Neuronal stem cell (in vitro differentiated cells): ENCODE data around the gene KDM4B. TPM values are rescaled to one million over a fixed set of nuclear protein-coding genes. Genes with fewer than 3 reads are reported as not detected.

Experiments
- DNase-seq: peaks from one replicate; pipeline ENCODE4 v3.0.0-alpha.2; 2013; ENCODE audit warnings: low spot score
- H2AFZ ChIP-seq: one replicate; pipeline ENCODE4 v1.6.1; 2013; ENCODE audit warnings: mild to moderate bottlenecking, low read length, inconsistent platforms
- H2AK5ac ChIP-seq: 2 replicates; pipeline ENCODE4 v1.6.1; 2013; ENCODE audit warnings: low read depth, mild to moderate bottlenecking, inconsistent platforms, low read length, moderate library complexity, mixed read lengths
- H2BK120ac ChIP-seq: 2 replicates; pipeline ENCODE4 v1.6.1; 2013; ENCODE audit warnings: low read depth, mild to moderate bottlenecking, inconsistent platforms, low read length, moderate library complexity, mixed read lengths
- H2BK12ac ChIP-seq: one replicate; pipeline ENCODE4 v1.6.1; 2013; ENCODE audit warnings: low read length, inconsistent platforms
- H2BK15ac ChIP-seq: 2 replicates; pipeline ENCODE4 v1.6.1; 2013; ENCODE audit warnings: mild to moderate bottlenecking, low read length, inconsistent platforms, mixed read lengths
- H2BK5ac ChIP-seq: one replicate; pipeline ENCODE4 v1.6.1; 2013; ENCODE audit warnings: inconsistent platforms, mild to moderate bottlenecking, low read length, moderate library complexity
- H3K14ac ChIP-seq: one replicate; pipeline ENCODE4 v1.6.1; 2013; ENCODE audit warnings: low read length, inconsistent platforms
- H3K18ac ChIP-seq: 2 replicates; pipeline ENCODE4 v1.6.1; 2013; ENCODE audit warnings: low read length, inconsistent platforms
- H3K23ac ChIP-seq: 2 replicates; pipeline ENCODE4 v1.6.1; 2013; ENCODE audit warnings: low read depth, mild to moderate bottlenecking, mixed read lengths, low read length, inconsistent platforms; ENCODE audit not compliant: poor library complexity
- H3K27ac ChIP-seq: replicated peaks from 3 replicates; pipeline ENCODE4 v1.5.1; 2013; ENCODE audit warnings: low read length, inconsistent platforms
- H3K27me3 ChIP-seq, 3 experiments: 2 replicates each; pipeline ENCODE4 v1.6.1; 2013; ENCODE audit warnings: low read length in 3 of 3, mild to moderate bottlenecking in 2 of 3, inconsistent platforms in 1 of 3, low read depth in 1 of 3, mixed read lengths in 1 of 3, moderate library complexity in 1 of 3; ENCODE audit not compliant: control insufficient read depth in 3 of 3, insufficient read depth in 3 of 3
- H3K36me3 ChIP-seq, 2 donors: replicated peaks in 1 of 2; 2 replicates each; pipeline ENCODE4 v1.6.1; 2013; ENCODE audit warnings: low read length in 2 of 2; ENCODE audit not compliant: control insufficient read depth in 2 of 2, insufficient read depth in 2 of 2
- H3K4ac ChIP-seq: 2 replicates; pipeline ENCODE4 v1.6.1; 2013; ENCODE audit warnings: inconsistent platforms, mild to moderate bottlenecking, low read length, moderate library complexity
- H3K4me1 ChIP-seq, 2 donors: 1 replicate in 1 of 2; 2 replicates in 1 of 2; pipeline ENCODE4 v1.6.1; 2013; ENCODE audit warnings: low read length in 2 of 2, low read depth in 1 of 2; ENCODE audit not compliant: control insufficient read depth in 2 of 2, insufficient read depth in 1 of 2
- H3K4me2 ChIP-seq: one replicate; pipeline ENCODE4 v1.6.1; 2013; ENCODE audit warnings: mild to moderate bottlenecking, low read length, inconsistent platforms; ENCODE audit not compliant: insufficient read depth, poor library complexity, severe bottlenecking
- H3K4me3 ChIP-seq, 2 donors: 2 replicates each; pipeline ENCODE4 v1.5.1; 2013; ENCODE audit warnings: low read length in 2 of 2, mild to moderate bottlenecking in 2 of 2, inconsistent platforms in 1 of 2, moderate library complexity in 1 of 2
- H3K79me1 ChIP-seq: one replicate; pipeline ENCODE4 v1.6.1; 2013; ENCODE audit warnings: low read depth, mild to moderate bottlenecking, inconsistent platforms, low read length, moderate library complexity
- H3K9ac ChIP-seq: one replicate; pipeline ENCODE4 v1.6.1; 2013; ENCODE audit warnings: mild to moderate bottlenecking, low read depth, low read length, inconsistent platforms; ENCODE audit not compliant: poor library complexity
- H3K9me3 ChIP-seq, 2 donors: replicated peaks in 1 of 2; 2 replicates each; pipeline versions ENCODE3 to v1.6.1; 2013; ENCODE audit warnings: low read length in 2 of 2, mild to moderate bottlenecking in 2 of 2, inconsistent platforms in 1 of 2, low read depth in 1 of 2, mixed read lengths in 1 of 2, moderate library complexity in 1 of 2; ENCODE audit not compliant: control insufficient read depth in 2 of 2, insufficient read depth in 1 of 2
- H4K8ac ChIP-seq: one replicate; pipeline ENCODE4 v1.6.1; 2013; ENCODE audit warnings: low read depth, mild to moderate bottlenecking, inconsistent platforms, low read length, moderate library complexity
- H4K91ac ChIP-seq: one replicate; pipeline ENCODE4 v1.6.1; 2013; ENCODE audit warnings: low read length, low read depth, mild to moderate bottlenecking, inconsistent platforms; ENCODE audit not compliant: poor library complexity
- WGBS, 2 donors: extraction: QIAGEN DNeasy Blood & Tissue Kit; methylation state at CpG; one replicate each; pipeline ENCODE4 v1.1.7; 2013; ENCODE audit warnings: missing lambda C conversion rate in 2 of 2, mixed read lengths in 1 of 2; ENCODE audit not compliant: insufficient read length in 2 of 2, insufficient replicate concordance in 1 of 2; ENCODE audit errors: extremely low coverage in 2 of 2; 5-methylcytosine and 5-hydroxymethylcytosine counted together
- polyA plus RNA-seq, 2 experiments: library from polyadenylated mRNA; stranded (reverse); fragments of 200-250 nt; gene quantifications; one replicate each; pipeline ENCODE4 v1.2.3, GENCODE V29; 2013

The KDM4B gene
- polyA plus RNA-seq (2013, experiment 1 of 2), result 17.8 TPM
- polyA plus RNA-seq (2013, experiment 2 of 2), result 18.4 TPM

- H3K4me1 ChIP-seq, result peaks cover 15 to 17% of the 10 kb centered on the region in 2 donors
- no peak within 1 kb of the TSS for H4K8ac ChIP-seq
- H3K23ac ChIP-seq, result peak within 1 kb of the TSS; percentile 82
- peak within 1 kb of the TSS; percentile 64 to 93 for H3K4me3 ChIP-seq
- peak within 1 kb of the TSS; percentile 83 for H3K4me2 ChIP-seq
- H3K36me3 ChIP-seq, result peaks cover 0 to 14% of the 10 kb centered on the region in 2 donors
- peak within 1 kb of the TSS; percentile 78 for H3K9ac ChIP-seq
- peak within 1 kb of the TSS; percentile 44 for H3K14ac ChIP-seq
- no peaks in the 10 kb centered on the region for H3K9me3 ChIP-seq
- DNase-seq, result peak; percentile 100
- H2AFZ ChIP-seq, result peak within 1 kb of the TSS; percentile 79
- no peak within 1 kb of the TSS for H3K27ac ChIP-seq
- H2AK5ac ChIP-seq, result peak within 1 kb of the TSS; percentile 63
- H3K4ac ChIP-seq, result no peak within 1 kb of the TSS
- no peaks in the 10 kb centered on the region for H3K27me3 ChIP-seq
- H2BK15ac ChIP-seq, result no peak within 1 kb of the TSS
- no CpG with 5 or more reads among the region's 96 CpGs for WGBS, 2 donors
- no peak within 1 kb of the TSS for H2BK5ac ChIP-seq
- no peak within 1 kb of the TSS for H2BK120ac ChIP-seq
- peak within 1 kb of the TSS; percentile 90 for H3K18ac ChIP-seq
- no peak within 1 kb of the TSS for H2BK12ac ChIP-seq
- no peak within 1 kb of the TSS for H4K91ac ChIP-seq
- H3K79me1 ChIP-seq, result peaks cover 14% of the 10 kb centered on the region
These were observed at the start of gene KDM4B for GRCh38 chr19:4968462-4969291. Gene KDM4B (plus strand): TSS chr19:4969113. CDS start chr19:5032891, 63,778 bp downstream.

- peaks cover 23% of the 10 kb centered on the region for H3K79me1 ChIP-seq
- H3K27ac ChIP-seq, result no peak overlapping the region
- no peak overlapping the region for H3K23ac ChIP-seq
- peaks cover 0 to 3% of the 10 kb centered on the region in 2 donors for H3K9me3 ChIP-seq
- H3K18ac ChIP-seq, result no peak overlapping the region
- H4K91ac ChIP-seq, result no peak overlapping the region
- H3K4me3 ChIP-seq, result peak overlapping the region in 1 of 2 donors; percentile 15
- no peak overlapping the region for H4K8ac ChIP-seq
- peak overlapping the region; percentile 6 for H3K14ac ChIP-seq
- H3K36me3 ChIP-seq, result peaks cover 26 to 73% of the 10 kb centered on the region in 2 donors
- H3K4ac ChIP-seq, result no peak overlapping the region
- no CpG with 5 or more reads among the region's 22 CpGs for WGBS, 2 donors
- DNase-seq, result no peak
- H3K4me1 ChIP-seq, result no peaks in the 10 kb centered on the region
- no peak overlapping the region for H3K4me2 ChIP-seq
- no peak overlapping the region for H2BK15ac ChIP-seq
- no peaks in the 10 kb centered on the region for H3K27me3 ChIP-seq
- H2BK12ac ChIP-seq, result peak overlapping the region; percentile 84
- no peak overlapping the region for H3K9ac ChIP-seq
- no peak overlapping the region for H2BK120ac ChIP-seq
- no peak overlapping the region for H2AFZ ChIP-seq
- peak overlapping the region; percentile 39 for H2BK5ac ChIP-seq
- H2AK5ac ChIP-seq, result no peak overlapping the region
These were observed 46.2 kb upstream of the KDM4B start for GRCh38 chr19:4922530-4923275.

GRCh38 chr19:4923276-4923747 lies 45.6 kb upstream of the KDM4B start:
- Histone ChIP-seq H2AK5ac (no peak overlapping the region), H3K4ac (no peak overlapping the region), H3K18ac (peak overlapping the region; percentile 64), H3K4me1 (no peaks in the 10 kb centered on the region), H4K8ac (no peak overlapping the region), H3K27me3 (no peaks in the 10 kb centered on the region), H2AFZ (no peak overlapping the region), H3K23ac (no peak overlapping the region), H3K14ac (peak overlapping the region; percentile 71), H3K9ac (no peak overlapping the region), H3K79me1 (peaks cover 24% of the 10 kb centered on the region), H3K36me3 (peaks cover 27 to 76% of the 10 kb centered on the region in 2 donors), H3K27ac (no peak overlapping the region), H4K91ac (no peak overlapping the region), H2BK12ac (peak overlapping the region; percentile 16), H2BK5ac (peak overlapping the region; percentile 39), H3K4me2 (no peak overlapping the region), H3K4me3 (peak overlapping the region in 1 of 2 donors; percentile 36), H2BK120ac (no peak overlapping the region), H3K9me3 (peaks cover 0 to 3% of the 10 kb centered on the region in 2 donors), H2BK15ac (no peak overlapping the region)
- no peak for DNase-seq
- WGBS, 2 donors, result no CpG with 5 or more reads among the region's 21 CpGs

GRCh38 chr19:4929186-4929585 lies 39.7 kb upstream of the KDM4B start:
- Histone ChIP-seq H2AFZ (no peak overlapping the region), H4K91ac (no peak overlapping the region), H2BK5ac (no peak overlapping the region), H2AK5ac (no peak overlapping the region), H3K9me3 (peaks cover 0 to 3% of the 10 kb centered on the region in 2 donors), H3K14ac (no peak overlapping the region), H2BK12ac (no peak overlapping the region), H3K4ac (no peak overlapping the region), H3K18ac (no peak overlapping the region), H3K27ac (no peak overlapping the region), H2BK15ac (no peak overlapping the region), H3K4me2 (no peak overlapping the region), H2BK120ac (no peak overlapping the region), H3K23ac (peak overlapping the region; percentile 80), H3K27me3 (no peaks in the 10 kb centered on the region), H3K79me1 (peaks cover 15% of the 10 kb centered on the region), H3K9ac (no peak overlapping the region), H3K36me3 (peaks cover 39 to 86% of the 10 kb centered on the region in 2 donors), H3K4me1 (no peaks in the 10 kb centered on the region), H3K4me3 (no peak overlapping the region), H4K8ac (no peak overlapping the region)
- no peak for DNase-seq
- WGBS, 2 donors, result no CpG with 5 or more reads among the region's 22 CpGs
